ENCODE results near the gene CHIA.
"Not testable (repeated sequence)": the region's sequence is repeated elsewhere in the genome, so short reads cannot be mapped to it uniquely, and the experiment has no call there.

CHIA gene

GRCh38 chr1:111283838-111284237, 6.8 kb upstream of the CHIA start:
- in situ Hi-C loops (cut with MboI; ENCODE audit: low sequenced_read_pairs) = no loop called here

DNA sequence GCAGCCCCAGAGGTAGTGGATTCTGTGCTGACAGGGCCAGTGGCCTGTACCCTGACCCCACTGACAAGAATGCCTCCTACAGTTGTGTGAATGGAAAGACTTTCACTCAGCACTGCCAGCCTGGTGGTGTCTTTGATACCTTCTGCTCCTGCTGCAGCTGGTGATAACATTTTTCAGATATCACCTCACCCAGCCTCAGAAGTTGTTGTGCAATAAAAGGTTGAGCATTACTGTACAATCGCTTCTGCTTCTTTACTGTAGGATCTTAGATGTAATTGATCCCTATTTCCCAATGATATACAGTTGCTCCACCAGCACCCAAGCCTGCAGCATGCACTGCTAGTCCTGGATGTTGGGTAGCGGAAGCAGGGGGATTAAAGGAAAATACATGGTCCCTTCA, 4.8 kb upstream of the CHIA start:
- in situ Hi-C loops (cut with MboI; ENCODE audit: low sequenced_read_pairs) = no loop called here

GRCh38 chr1:111286912-111287311, 3.7 kb upstream of the CHIA start:
- in situ Hi-C loops (cut with MboI; ENCODE audit: low sequenced_read_pairs) = no loop called here

DNA sequence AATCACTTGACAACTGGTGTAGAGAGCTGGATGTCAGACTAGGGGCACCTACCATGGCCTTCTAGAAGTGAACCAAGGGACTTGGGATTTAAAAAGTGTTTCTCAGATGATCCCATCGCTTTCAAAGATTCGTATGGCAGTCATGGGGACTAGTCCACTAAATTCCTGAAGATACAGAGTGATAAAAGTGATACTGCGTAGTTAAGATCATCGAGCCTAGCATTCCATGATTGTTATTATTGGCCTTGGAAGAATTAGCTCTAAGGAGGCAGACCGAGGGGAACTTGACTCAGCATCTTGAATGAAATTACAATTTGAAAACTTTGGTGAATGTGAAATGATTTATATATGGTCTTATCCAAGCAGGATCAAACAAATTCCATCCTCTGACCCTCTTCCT, 1.3 kb upstream of the CHIA start:
- in situ Hi-C loops (cut with MboI; ENCODE audit: low sequenced_read_pairs) = no loop called here

DNA sequence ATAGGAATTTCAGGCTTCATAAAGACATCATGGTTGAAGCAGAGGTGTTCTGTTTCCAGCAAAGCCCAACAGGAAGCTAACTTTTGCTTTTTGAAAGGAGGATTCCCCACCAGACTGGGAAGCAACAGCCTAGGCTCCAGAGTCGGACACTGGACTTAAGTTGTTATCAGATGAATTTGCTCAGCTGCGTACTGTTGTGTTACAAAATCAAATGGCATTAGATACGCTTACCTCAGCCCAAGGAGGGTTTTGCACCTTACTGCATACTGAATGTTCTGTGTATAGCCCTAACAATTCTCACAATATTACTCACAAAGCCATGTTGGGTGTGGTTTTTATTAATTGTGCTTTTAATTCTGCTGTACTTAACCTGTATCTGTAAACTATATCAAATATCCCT, 547 bp upstream of the CHIA start:
- in situ Hi-C loops (cut with MboI; ENCODE audit: low sequenced_read_pairs) = no loop called here

DNA sequence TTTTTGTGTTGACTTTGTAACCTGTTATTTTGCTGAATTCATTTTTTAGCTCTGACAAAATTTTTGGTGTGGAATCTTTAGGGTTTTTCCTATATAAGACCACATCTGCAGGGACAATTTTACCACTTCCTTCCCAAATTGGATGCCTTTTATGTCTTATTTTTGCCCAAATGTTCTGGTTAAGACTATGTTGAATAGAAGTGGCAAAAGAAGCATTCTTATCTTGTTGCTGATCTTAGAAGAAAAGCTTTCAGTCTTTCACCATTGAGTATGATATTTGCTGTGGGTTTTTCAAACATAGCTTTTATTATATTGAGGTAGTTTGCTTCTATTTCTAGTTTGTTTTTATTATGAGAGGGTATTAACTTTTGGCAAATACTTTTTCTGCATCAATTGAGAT, 3.7 kb downstream of the CHIA start:
- in situ Hi-C loops (cut with MboI; ENCODE audit: low sequenced_read_pairs) = no loop called here

GRCh38 chr1:111302374-111302773, 11.7 kb downstream of the CHIA start:
- in situ Hi-C loops (cut with MboI; ENCODE audit: low sequenced_read_pairs) = no loop called here

GRCh38 chr1:111309690-111310089, 19.0 kb downstream of the CHIA start:
- in situ Hi-C loops (cut with MboI; ENCODE audit: low sequenced_read_pairs) = no loop called here

- in situ Hi-C loops (cut with MboI; ENCODE audit: low sequenced_read_pairs) = no loop called here
Observed at GRCh38 chr1:111318523-111318922, 27.9 kb downstream of the CHIA start.

GRCh38 chr1:111320066-111320879, 29.6 kb downstream of the CHIA start:
- in situ Hi-C loops (cut with MboI; ENCODE audit: low sequenced_read_pairs) = no loop called here

- in situ Hi-C loops (cut with MboI; ENCODE audit: low sequenced_read_pairs) = no loop called here
Observed at GRCh38 chr1:111323231-111323630, 32.6 kb downstream of the CHIA start.

- in situ Hi-C loops (cut with MboI; ENCODE audit: low sequenced_read_pairs) = no loop called here
Observed at GRCh38 chr1:111332190-111332589, 41.5 kb downstream of the CHIA start.

- in situ Hi-C loops (cut with MboI; ENCODE audit: low sequenced_read_pairs) = no loop called here
Observed at GRCh38 chr1:111334169-111334568, 43.5 kb downstream of the CHIA start.

DNA sequence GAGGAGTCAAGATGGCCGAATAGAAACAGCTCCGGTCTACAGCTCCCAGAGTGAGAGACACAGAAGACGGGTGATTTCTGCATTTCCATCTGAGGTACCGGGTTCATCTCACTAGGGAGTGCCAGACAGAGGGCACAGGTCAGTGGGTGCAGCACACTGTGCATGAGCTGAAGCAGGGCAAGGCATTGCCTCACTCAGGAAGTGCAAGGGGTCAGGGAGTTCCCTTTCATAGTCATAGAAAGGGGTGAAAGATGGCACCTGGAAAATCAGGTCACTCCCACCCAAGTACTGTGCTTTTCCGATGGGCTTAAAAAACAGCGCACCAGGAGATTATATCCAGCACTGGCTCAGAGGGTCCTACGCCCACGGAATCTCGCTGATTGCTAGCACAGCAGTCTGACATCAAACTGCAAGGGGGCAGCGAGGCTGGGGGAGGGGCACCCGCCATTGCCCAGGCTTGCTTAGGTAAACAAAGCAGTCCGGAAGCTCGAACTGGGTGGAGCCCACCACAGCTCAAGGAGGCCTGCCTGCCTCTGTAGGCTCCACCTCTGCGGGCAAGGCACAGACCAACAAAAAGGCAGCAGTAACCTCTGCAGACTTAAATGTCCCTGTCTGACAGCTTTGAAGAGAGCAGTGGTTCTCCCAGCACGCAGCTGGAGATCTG, 44.7 kb downstream of the CHIA start:
- in situ Hi-C loops (cut with MboI; ENCODE audit: low sequenced_read_pairs) = not testable (repeated sequence)

- in situ Hi-C loops (cut with MboI; ENCODE audit: low sequenced_read_pairs) = not testable (repeated sequence)
Observed at GRCh38 chr1:111338849-111339248, 48.2 kb downstream of the CHIA start.

- in situ Hi-C loops (cut with MboI; ENCODE audit: low sequenced_read_pairs) = no loop called here
Observed at GRCh38 chr1:111346089-111346885, 55.6 kb downstream of the CHIA start.

DNA sequence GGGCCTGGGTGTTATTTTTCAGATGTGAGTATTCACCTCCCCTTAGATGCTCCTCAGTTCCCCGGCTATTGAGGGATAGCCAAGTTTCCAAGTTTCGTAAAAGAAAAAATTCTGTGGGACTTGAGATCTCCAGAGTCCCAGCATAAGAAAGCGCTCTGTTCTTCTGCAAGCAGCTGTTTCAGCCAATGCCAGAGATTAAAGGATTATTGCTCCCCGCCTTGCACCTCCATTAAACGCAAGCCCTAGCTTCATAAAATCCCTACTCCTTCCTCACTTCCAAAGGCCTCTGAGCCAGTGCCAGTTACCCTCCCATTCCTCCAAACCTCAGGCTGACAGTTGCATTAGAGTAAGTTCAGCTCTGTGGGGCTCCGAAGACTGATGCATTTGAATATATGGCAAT, 56.4 kb downstream of the CHIA start:
- in situ Hi-C loops (cut with MboI; ENCODE audit: low sequenced_read_pairs) = no loop called here

DNA sequence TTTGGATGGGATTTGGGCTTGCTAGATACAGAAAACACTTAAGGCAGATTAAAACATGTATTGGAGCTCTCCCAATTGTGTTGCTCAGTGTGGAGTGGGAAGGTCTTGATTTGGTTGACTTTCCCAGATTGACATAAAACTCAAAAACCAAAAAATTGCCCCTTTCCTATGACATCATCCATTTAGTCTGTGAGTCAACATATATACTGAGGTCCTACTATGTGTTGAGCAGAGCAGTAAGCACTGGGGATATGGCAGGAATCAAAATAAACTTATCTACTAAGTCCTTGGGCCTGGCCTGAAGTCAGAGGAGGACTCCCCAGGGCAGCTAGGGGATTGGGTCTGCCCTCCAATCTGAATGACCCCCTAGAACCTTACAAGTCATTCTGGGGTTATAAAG, 61.0 kb downstream of the CHIA start:
- in situ Hi-C loops (cut with MboI; ENCODE audit: low sequenced_read_pairs) = no loop called here

GRCh38 chr1:111354584-111354983, 63.9 kb downstream of the CHIA start:
- in situ Hi-C loops (cut with MboI; ENCODE audit: low sequenced_read_pairs) = no loop called here

GRCh38 chr1:111358964-111359363, 68.3 kb downstream of the CHIA start:
- in situ Hi-C loops (cut with MboI; ENCODE audit: low sequenced_read_pairs) = no loop called here

DNA sequence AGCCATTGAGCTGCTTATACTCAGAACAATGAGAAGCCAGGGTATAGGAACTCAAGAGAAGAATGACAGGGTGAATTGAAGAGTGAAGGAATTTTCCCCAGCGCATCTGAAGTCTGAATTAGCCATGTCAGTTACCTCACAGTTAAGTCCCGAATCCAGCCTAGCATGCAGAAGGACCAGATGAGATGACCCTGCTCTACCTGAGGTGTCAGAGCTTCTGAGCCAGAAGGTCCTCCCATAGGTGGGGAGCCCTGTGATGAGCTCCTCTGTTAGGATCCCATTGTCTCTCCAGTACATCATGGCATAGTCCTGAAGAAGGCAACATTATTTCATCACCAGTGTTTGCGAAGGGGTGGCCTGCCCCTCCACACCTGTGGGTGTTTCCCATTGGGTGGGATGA, 68.7 kb downstream of the CHIA start:
- in situ Hi-C loops (cut with MboI; ENCODE audit: low sequenced_read_pairs) = no loop called here

- in situ Hi-C loops (cut with MboI; ENCODE audit: low sequenced_read_pairs) = not testable (repeated sequence)
Observed at GRCh38 chr1:111360257-111360656, 69.6 kb downstream of the CHIA start.

All from hTERT RPE-1 (cell line).